ENCODE measurements around the gene LGR4. TPM values are rescaled to one million over a fixed set of nuclear protein-coding genes. Genes with fewer than 3 reads are reported as not detected.

LGR4 gene
- polyA plus RNA-seq, 1 experiment: 5.8 TPM

- DNase-seq (ENCODE audit: low read depth, low spot score): no peak
- Histone ChIP-seq H3K27ac (ENCODE audit: low read depth, low read length) (no peak overlapping the region), H3K4me3 (ENCODE audit: low read depth, low read length) (no peak overlapping the region), H3K27me3 (ENCODE audit: control insufficient read depth, insufficient read depth, low read length) (no peaks in the 10 kb centered on the region), H3K9me3 (ENCODE audit: control insufficient read depth, insufficient read depth, low read length) (no peaks in the 10 kb centered on the region)
- ChIA-PET POLR2A (no interaction called here), CTCF (interaction anchor here (1.5 kb wide), 1 partner anchor 73 kb away, joined by 3 read pairs; no protein-coding TSS in a partner anchor)
- no peak for TF ChIP-seq CTCF (IDR thresholded peaks at IDR 0.05; ENCODE audit: low read depth, low read length)
These were observed 46.8 kb downstream of the LGR4 start for GRCh38 chr11:27425814-27426213.

DNA sequence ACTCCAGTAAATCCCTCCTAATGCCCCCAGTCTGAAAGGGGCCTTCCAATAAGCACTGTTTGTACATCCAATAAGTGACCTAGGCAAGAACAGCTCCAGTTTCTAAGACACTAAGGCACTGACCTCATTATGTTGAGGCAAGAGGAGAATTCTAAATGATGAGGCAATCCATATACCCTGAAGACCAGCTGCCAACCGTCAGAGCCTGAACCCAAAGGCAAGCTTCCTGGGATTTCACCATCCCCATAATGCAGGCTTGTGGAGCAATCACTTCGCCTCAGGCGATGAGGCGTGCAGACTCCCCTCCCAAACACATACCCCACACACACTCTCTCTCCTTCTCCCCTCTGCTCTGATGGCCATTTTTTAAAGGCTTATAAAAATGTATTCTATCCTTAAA, 49.5 kb downstream of the LGR4 start:
- DNase-seq (ENCODE audit: low read depth, low spot score): peak; percentile 74
- ChIA-PET CTCF (interaction anchor here (0.6 kb wide), 1 partner anchor 143 kb away, joined by 4 read pairs; no protein-coding TSS in a partner anchor), POLR2A (interaction anchor here (1.1 to 1.4 kb wide), 4 partner anchors 28 to 141 kb away, joined by 3 to 5 read pairs (median 5); partner anchors contain the start of gene LGR4)
- Histone ChIP-seq H3K27ac (ENCODE audit: low read depth, low read length) (no peak overlapping the region), H3K27me3 (ENCODE audit: control insufficient read depth, insufficient read depth, low read length) (no peaks in the 10 kb centered on the region), H3K9me3 (ENCODE audit: control insufficient read depth, insufficient read depth, low read length) (no peaks in the 10 kb centered on the region), H3K4me3 (ENCODE audit: low read depth, low read length) (no peak overlapping the region)
- no peak for TF ChIP-seq CTCF (IDR thresholded peaks at IDR 0.05; ENCODE audit: low read depth, low read length)

- Histone ChIP-seq H3K9me3 (ENCODE audit: control insufficient read depth, insufficient read depth, low read length) (no peaks in the 10 kb centered on the region), H3K27me3 (ENCODE audit: control insufficient read depth, insufficient read depth, low read length) (no peaks in the 10 kb centered on the region), H3K4me3 (ENCODE audit: low read depth, low read length) (no peak overlapping the region), H3K27ac (ENCODE audit: low read depth, low read length) (no peak overlapping the region)
- DNase-seq (ENCODE audit: low read depth, low spot score): no peak
- POLR2A ChIA-PET: interaction anchor here (0.6 kb wide), 1 partner anchor 208 kb away, joined by 6 read pairs; no protein-coding TSS in a partner anchor
- CTCF ChIA-PET: no interaction called here
- no peak for TF ChIP-seq CTCF (IDR thresholded peaks at IDR 0.05; ENCODE audit: low read depth, low read length)
These were observed 50.6 kb downstream of the LGR4 start for GRCh38 chr11:27421819-27422494.

DNA sequence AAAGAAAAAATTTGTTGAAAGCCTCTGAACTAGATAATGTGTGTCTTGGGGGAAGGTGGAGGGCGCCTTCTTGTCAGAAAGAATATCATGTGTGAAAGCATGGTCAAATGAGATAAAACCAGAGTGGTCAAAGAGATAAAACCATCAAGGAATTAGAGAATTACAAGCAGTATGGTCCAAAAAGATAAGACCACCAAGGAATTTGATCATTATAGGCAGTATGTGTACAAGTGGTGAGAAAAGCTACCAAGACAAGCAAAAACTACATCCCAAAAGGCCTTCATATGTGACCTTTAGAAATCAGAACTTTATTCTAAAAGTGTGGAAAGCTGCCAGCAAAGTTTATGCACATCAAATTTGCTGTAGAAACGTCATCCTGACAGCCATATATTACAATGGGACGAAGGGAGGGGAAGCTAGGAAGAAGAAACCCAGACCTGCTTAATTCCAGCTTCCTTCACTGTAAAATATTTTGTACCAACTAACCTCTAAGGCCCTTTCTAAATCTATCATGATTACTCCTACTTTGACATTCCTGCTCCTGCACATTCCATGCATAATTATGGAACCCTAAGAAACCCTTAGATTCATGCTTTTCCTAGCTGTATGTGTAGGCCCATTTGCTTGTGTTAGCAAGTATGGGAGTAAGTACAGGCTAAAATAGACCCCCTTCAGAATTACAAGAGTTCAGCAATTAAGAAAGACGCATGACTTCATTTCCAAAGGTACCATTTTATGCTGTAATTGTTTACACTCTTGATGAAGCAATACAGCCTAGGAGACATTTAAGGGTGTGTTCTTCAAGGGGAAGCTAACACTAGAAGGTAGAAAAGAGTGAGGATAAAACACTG, 51.6 kb downstream of the LGR4 start:
- Histone ChIP-seq H3K9me3 (ENCODE audit: control insufficient read depth, insufficient read depth, low read length) (no peaks in the 10 kb centered on the region), H3K4me3 (ENCODE audit: low read depth, low read length) (no peak overlapping the region), H3K27ac (ENCODE audit: low read depth, low read length) (no peak overlapping the region), H3K27me3 (ENCODE audit: control insufficient read depth, insufficient read depth, low read length) (no peaks in the 10 kb centered on the region)
- DNase-seq (ENCODE audit: low read depth, low spot score): no peak
- ChIA-PET CTCF (no interaction called here), POLR2A (interaction anchor here (0.6 kb wide), 1 partner anchor 207 kb away, joined by 6 read pairs; no protein-coding TSS in a partner anchor)
- no peak for TF ChIP-seq CTCF (IDR thresholded peaks at IDR 0.05; ENCODE audit: low read depth, low read length)

DNA sequence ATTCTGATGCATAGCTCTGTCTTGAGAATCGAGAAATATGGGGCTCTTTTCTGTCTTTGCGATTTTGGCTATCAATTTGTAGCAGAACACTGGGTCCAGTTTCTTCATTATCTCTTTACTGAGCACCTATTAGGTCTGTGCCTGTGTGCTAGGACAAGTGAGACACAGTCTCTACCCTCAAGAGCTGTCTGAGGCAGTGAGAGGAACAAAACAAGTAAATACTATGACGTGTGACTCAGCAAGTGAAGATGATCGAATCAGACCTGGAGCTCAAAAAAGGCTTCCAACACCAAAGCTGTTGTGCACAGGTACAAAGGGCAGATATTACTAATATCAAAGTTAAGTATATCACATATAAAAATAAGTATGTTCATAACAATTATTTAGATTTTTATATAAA, 52.4 kb downstream of the LGR4 start:
- ChIA-PET POLR2A (no interaction called here), CTCF (no interaction called here)

More for the DNA sequence above, 52.4 kb downstream of the LGR4 start:
- DNase-seq (ENCODE audit: low read depth, low spot score): no peak
- no peak for TF ChIP-seq CTCF (IDR thresholded peaks at IDR 0.05; ENCODE audit: low read depth, low read length)
- Histone ChIP-seq H3K9me3 (ENCODE audit: control insufficient read depth, insufficient read depth, low read length) (no peaks in the 10 kb centered on the region), H3K27me3 (ENCODE audit: control insufficient read depth, insufficient read depth, low read length) (no peaks in the 10 kb centered on the region), H3K4me3 (ENCODE audit: low read depth, low read length) (no peak overlapping the region), H3K27ac (ENCODE audit: low read depth, low read length) (no peak overlapping the region)

Data from AG04450 (cell line).